Measurements from ENCODE around the gene ARF5. TPM values are rescaled to one million over a fixed set of nuclear protein-coding genes. Genes with fewer than 3 reads are reported as not detected.

Gene ARF5
- polyA plus RNA-seq, 1 donor (not counting 4 experiments of a cell fraction or from before 2014, with no cell fraction given): 274 TPM

DNA sequence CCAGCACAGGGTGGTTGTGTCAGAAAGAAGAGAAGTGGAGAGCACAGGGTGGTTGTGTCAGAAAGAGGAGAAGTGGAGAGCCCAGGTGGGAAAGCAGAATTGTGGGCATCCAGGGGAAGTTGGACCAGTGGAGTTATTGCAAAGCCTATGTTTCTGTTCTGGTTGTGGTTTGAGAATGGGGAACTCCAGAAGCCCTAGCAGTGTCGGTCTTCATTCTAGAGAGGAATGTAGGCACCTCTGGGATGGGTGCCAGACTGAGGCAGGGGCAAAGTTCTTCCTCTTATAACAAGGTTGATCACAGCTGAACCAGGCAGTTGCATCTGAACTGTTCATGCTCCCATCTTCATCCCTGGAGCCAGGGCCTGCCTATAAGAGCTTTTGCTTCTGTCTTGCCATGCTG lies 6.3 kb downstream of the ARF5 start:
- Histone ChIP-seq H3K79me2 (ENCODE audit: control insufficient read depth, insufficient read depth, low read length) (peaks cover 5% of the 10 kb centered on the region), H4K20me1 (ENCODE audit: control insufficient read depth, extremely low read depth, insufficient read depth, low read length) (no peaks in the 10 kb centered on the region), H3K9me1 (ENCODE audit: control insufficient read depth, extremely low read depth, insufficient read depth, low read length) (no peaks in the 10 kb centered on the region), H3K36me3 (ENCODE audit: control insufficient read depth in 2 of 2, extremely low read depth in 1 of 2, insufficient read depth in 2 of 2, low read length in 2 of 2) (peaks cover 9% of the 10 kb centered on the region in 2 experiments), H3K27me3 (ENCODE audit: control insufficient read depth, extremely low read depth, insufficient read depth, low read length) (no peaks in the 10 kb centered on the region), H3K4me3 (ENCODE audit: control insufficient read depth in 2 of 3, extremely low read depth in 1 of 3, insufficient read depth in 2 of 3, low read depth in 1 of 3, low read length in 3 of 3) (no peak overlapping the region), H2AFZ (ENCODE audit: control insufficient read depth, low read length) (no peak overlapping the region), H3K4me2 (ENCODE audit: control insufficient read depth, extremely low read depth, insufficient read depth, low read depth, low read length) (no peak overlapping the region), H3K9ac (ENCODE audit: control insufficient read depth, extremely low read depth, insufficient read depth, low read length) (no peak overlapping the region), H3K9me3 (ENCODE audit: control insufficient read depth, low read depth, low read length) (no peaks in the 10 kb centered on the region), H3K4me1 (ENCODE audit: control insufficient read depth, extremely low read depth, insufficient read depth, low read length) (peaks cover 2% of the 10 kb centered on the region), H3K27ac (ENCODE audit: control insufficient read depth, insufficient read depth, low read length) (no peak overlapping the region)
- dilution Hi-C loops (cut with MboI; ENCODE audit: extremely low pct_ligation_motif_present, low sequenced_read_pairs): no loop called here
- TF ChIP-seq EZH2 (IDR thresholded peaks at IDR 0.05; ENCODE audit: low read length): no peak
- TF ChIP-seq, protein P1, sequence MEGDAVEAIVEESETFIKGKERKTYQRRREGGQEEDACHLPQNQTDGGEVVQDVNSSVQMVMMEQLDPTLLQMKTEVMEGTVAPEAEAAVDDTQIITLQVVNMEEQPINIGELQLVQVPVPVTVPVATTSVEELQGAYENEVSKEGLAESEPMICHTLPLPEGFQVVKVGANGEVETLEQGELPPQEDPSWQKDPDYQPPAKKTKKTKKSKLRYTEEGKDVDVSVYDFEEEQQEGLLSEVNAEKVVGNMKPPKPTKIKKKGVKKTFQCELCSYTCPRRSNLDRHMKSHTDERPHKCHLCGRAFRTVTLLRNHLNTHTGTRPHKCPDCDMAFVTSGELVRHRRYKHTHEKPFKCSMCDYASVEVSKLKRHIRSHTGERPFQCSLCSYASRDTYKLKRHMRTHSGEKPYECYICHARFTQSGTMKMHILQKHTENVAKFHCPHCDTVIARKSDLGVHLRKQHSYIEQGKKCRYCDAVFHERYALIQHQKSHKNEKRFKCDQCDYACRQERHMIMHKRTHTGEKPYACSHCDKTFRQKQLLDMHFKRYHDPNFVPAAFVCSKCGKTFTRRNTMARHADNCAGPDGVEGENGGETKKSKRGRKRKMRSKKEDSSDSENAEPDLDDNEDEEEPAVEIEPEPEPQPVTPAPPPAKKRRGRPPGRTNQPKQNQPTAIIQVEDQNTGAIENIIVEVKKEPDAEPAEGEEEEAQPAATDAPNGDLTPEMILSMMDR (optimal IDR thresholded peaks at IDR 0.05 in 1 of 3, IDR thresholded peaks at IDR 0.05 in 1 of 3, conservative IDR thresholded peaks at IDR 0.05 in 1 of 3; ENCODE audit: extremely low read depth in 1 of 3, insufficient read depth in 2 of 3, low read length in 3 of 3): no peak
- DNase-seq (ENCODE audit: low read depth, low spot score) (no peak), FAIRE-seq (no peak)

- peaks cover 8 to 9% of the 10 kb centered on the region in 2 experiments for H3K36me3 ChIP-seq (ENCODE audit: control insufficient read depth in 2 of 2, extremely low read depth in 1 of 2, insufficient read depth in 2 of 2, low read length in 2 of 2)
- H3K4me3 ChIP-seq (ENCODE audit: control insufficient read depth in 2 of 3, extremely low read depth in 1 of 3, insufficient read depth in 2 of 3, low read depth in 1 of 3, low read length in 3 of 3): no peak overlapping the region
- dilution Hi-C loops (cut with MboI; ENCODE audit: extremely low pct_ligation_motif_present, low sequenced_read_pairs): no loop called here
- H3K9me1 ChIP-seq (ENCODE audit: control insufficient read depth, extremely low read depth, insufficient read depth, low read length): no peaks in the 10 kb centered on the region
- DNase-seq (ENCODE audit: low read depth, low spot score): no peak
- TF ChIP-seq EZH2 (IDR thresholded peaks at IDR 0.05; ENCODE audit: low read length): no peak
- TF ChIP-seq, protein P1 (optimal IDR thresholded peaks at IDR 0.05 in 1 of 3, IDR thresholded peaks at IDR 0.05 in 1 of 3, conservative IDR thresholded peaks at IDR 0.05 in 1 of 3; ENCODE audit: extremely low read depth in 1 of 3, insufficient read depth in 2 of 3, low read length in 3 of 3): no peak
- no peaks in the 10 kb centered on the region for H3K27me3 ChIP-seq (ENCODE audit: control insufficient read depth, extremely low read depth, insufficient read depth, low read length)
- H3K9me3 ChIP-seq (ENCODE audit: control insufficient read depth, low read depth, low read length): no peaks in the 10 kb centered on the region
- no peak for FAIRE-seq
- no peaks in the 10 kb centered on the region for H3K79me2 ChIP-seq (ENCODE audit: control insufficient read depth, insufficient read depth, low read length)
- H3K9ac ChIP-seq (ENCODE audit: control insufficient read depth, extremely low read depth, insufficient read depth, low read length): no peak overlapping the region
- H3K27ac ChIP-seq (ENCODE audit: control insufficient read depth, insufficient read depth, low read length): no peak overlapping the region
- no peak overlapping the region for H2AFZ ChIP-seq (ENCODE audit: control insufficient read depth, low read length)
- H3K4me1 ChIP-seq (ENCODE audit: control insufficient read depth, extremely low read depth, insufficient read depth, low read length): no peaks in the 10 kb centered on the region
- no peaks in the 10 kb centered on the region for H4K20me1 ChIP-seq (ENCODE audit: control insufficient read depth, extremely low read depth, insufficient read depth, low read length)
- H3K4me2 ChIP-seq (ENCODE audit: control insufficient read depth, extremely low read depth, insufficient read depth, low read depth, low read length): no peak overlapping the region
Observed at GRCh38 chr7:127595737-127596136, 7.5 kb downstream of the ARF5 start.

Measured in keratinocyte (primary cell).